G401.6 (cell line): Measurements from ENCODE around the gene NSUN3.
"Not testable (repeated sequence)": the region's sequence is repeated elsewhere in the genome, so short reads cannot be mapped to it uniquely, and the experiment has no call there.

Experiments
- FAIRE-seq: peaks from 2 replicates; lab custom pipeline; 2012; peaks lifted over from hg19 to GRCh38; lab: Jason Lieb, UNC

Gene NSUN3

GRCh38 chr3:94062513-94063404, at the start of gene NSUN3, which contains the start of gene DHFR2:
Gene NSUN3, plus strand, starts transcription at chr3:94063061. Its CDS starts 66 bp downstream, at chr3:94063127.
Gene DHFR2, minus strand, starts transcription at chr3:94062916. Its CDS starts 1,405 bp downstream, at chr3:94061511.
- FAIRE-seq = peak; percentile 98

- FAIRE-seq = no peak
Measured at GRCh38 chr3:94015025-94015424, 47.8 kb upstream of the NSUN3 start.

GRCh38 chr3:94019659-94020058, 43.2 kb upstream of the NSUN3 start:
- FAIRE-seq = no peak

GRCh38 chr3:94020293-94020692, 42.6 kb upstream of the NSUN3 start:
- FAIRE-seq = no peak

- FAIRE-seq = no peak
Measured at GRCh38 chr3:94024385-94024784, 38.5 kb upstream of the NSUN3 start.

- no peak for FAIRE-seq
Measured at GRCh38 chr3:94026623-94027022, 36.2 kb upstream of the NSUN3 start.

- no peak for FAIRE-seq
Measured at GRCh38 chr3:94028093-94028837, 34.6 kb upstream of the NSUN3 start, which contains the start of gene STX19. Gene STX19, minus strand, starts transcription at chr3:94028597. Its CDS starts 13,328 bp downstream, at chr3:94015269.

GRCh38 chr3:94036909-94037507, 25.9 kb upstream of the NSUN3 start:
- FAIRE-seq = peak; percentile 63

- no peak for FAIRE-seq
Measured at GRCh38 chr3:94043285-94043684, 19.6 kb upstream of the NSUN3 start.

GRCh38 chr3:94044100-94044936, 18.5 kb upstream of the NSUN3 start:
- FAIRE-seq = not testable (repeated sequence)

GRCh38 chr3:94046533-94046932, 16.3 kb upstream of the NSUN3 start:
- FAIRE-seq = no peak

GRCh38 chr3:94049267-94049666, 13.6 kb upstream of the NSUN3 start:
- FAIRE-seq = no peak

- no peak for FAIRE-seq
Measured at GRCh38 chr3:94050546-94050945, 12.3 kb upstream of the NSUN3 start.

GRCh38 chr3:94061297-94061696, 1.6 kb upstream of the NSUN3 start:
- no peak for FAIRE-seq

- no peak for FAIRE-seq
Measured at GRCh38 chr3:94063496-94064119, 747 bp downstream of the NSUN3 start.

- no peak for FAIRE-seq
Measured at GRCh38 chr3:94064243-94064860, 1.5 kb downstream of the NSUN3 start.

GRCh38 chr3:94065122-94065521, 2.3 kb downstream of the NSUN3 start:
- no peak for FAIRE-seq

- no peak for FAIRE-seq
Measured at GRCh38 chr3:94065819-94066480, 3.1 kb downstream of the NSUN3 start.

- FAIRE-seq = no peak
Measured at GRCh38 chr3:94066506-94067500, 3.9 kb downstream of the NSUN3 start.
